PC-3 (cell line): Measurements from ENCODE around the gene HSFX1. TPM values are rescaled to one million over a fixed set of nuclear protein-coding genes. Genes with fewer than 3 reads are reported as not detected.

Experiments used
- ATAC-seq: fragments of 200-7000 bp; cut with Tn5 transposase; 2 replicates; pipeline ENCODE4 v1.9.1; 2020; ENCODE audit warnings: mild to moderate bottlenecking, moderate library complexity
- BruUV-seq: library from RNA; stranded (reverse); fragments of 400-500 nt; replicated peaks from 2 replicates; lab custom pipeline; 2021; lab: Mats Ljungman, UMichigan
- CTCF ChIA-PET: fragments of 300-600 bp; sonication (Branson Sonifier 250); formaldehyde crosslinking; loops from one replicate; lab custom pipeline; 2022; ENCODE audit warnings: antibody characterized with exemption; lab: Charles Lee
- POLR2A ChIA-PET: fragments of 300-600 bp; sonication (Branson Sonifier 250); formaldehyde crosslinking; loops from one replicate; lab custom pipeline; 2022; ENCODE audit warnings: antibody characterized with exemption; ENCODE audit not compliant: unreplicated experiment; lab: Charles Lee
- DNase-seq: peaks from one replicate; pipeline ENCODE4 v3.0.0-alpha.2; 2015
- H2AFZ ChIP-seq: fragments of 300-600 bp; sonication (generic); 2 replicates; pipeline ENCODE4 v1.6.0; 2016; ENCODE audit warnings: antibody characterized with exemption, low read length
- H3F3A ChIP-seq: fragments of 300-600 bp; sonication (generic); one replicate; pipeline ENCODE4 v1.6.0; 2017; ENCODE audit warnings: antibody characterized with exemption, low read length, control low read depth, mild to moderate bottlenecking; ENCODE audit not compliant: unreplicated experiment
- H3K27ac ChIP-seq: fragments of 300-600 bp; sonication (generic); 2 replicates; pipeline ENCODE4 v1.5.1; 2016; ENCODE audit warnings: mild to moderate bottlenecking, low read length
- H3K27me3 ChIP-seq: fragments of 300-600 bp; sonication (generic); 2 replicates; pipeline ENCODE4 v1.6.1; 2016; ENCODE audit warnings: low read length, mixed read lengths
- H3K36me3 ChIP-seq: fragments of 300-600 bp; sonication (generic); 2 replicates; pipeline ENCODE4 v1.6.1; 2016; ENCODE audit warnings: low read depth, mixed run types, low read length, mixed read lengths
- H3K4me1 ChIP-seq: fragments of 300-600 bp; sonication (generic); 2 replicates; pipeline ENCODE4 v1.5.1; 2016; ENCODE audit warnings: low read length; ENCODE audit not compliant: insufficient read depth
- H3K4me2 ChIP-seq: fragments of 300-600 bp; sonication (generic); 2 replicates; pipeline ENCODE4 v1.6.0; 2016; ENCODE audit warnings: low read length
- H3K4me3 ChIP-seq: fragments of 300-600 bp; sonication (generic); 2 replicates; pipeline ENCODE4 v1.5.1; 2016; ENCODE audit warnings: mild to moderate bottlenecking, low read length, mixed read lengths
- H3K79me2 ChIP-seq: fragments of 300-600 bp; sonication (generic); 2 replicates; pipeline ENCODE4 v1.6.1; 2017; ENCODE audit warnings: low read length, mixed read lengths
- H3K9ac ChIP-seq: fragments of 300-600 bp; sonication (generic); 2 replicates; pipeline ENCODE4 v1.6.0; 2016; ENCODE audit warnings: mild to moderate bottlenecking, low read length
- H3K9me2 ChIP-seq: fragments of 300-600 bp; sonication (generic); replicated peaks from 2 replicates; pipeline ENCODE4 v1.6.1; 2016; ENCODE audit warnings: mixed run types, low read length, mixed read lengths
- H3K9me3 ChIP-seq: fragments of 300-600 bp; sonication (generic); 2 replicates; pipeline ENCODE4 v1.6.1; 2016; ENCODE audit warnings: low read length, mixed read lengths
- H4K20me1 ChIP-seq: fragments of 300-600 bp; sonication (generic); 2 replicates; pipeline ENCODE4 v1.6.1; 2016; ENCODE audit warnings: low read length, mixed read lengths
- CTCF ChIP-seq: fragments of 300-600 bp; sonication (generic); conservative IDR thresholded peaks from 2 replicates; pipeline ENCODE4 v1.5.1; 2017; ENCODE audit warnings: antibody characterized with exemption, low read depth, mild to moderate bottlenecking, low read length
- EZH2 ChIP-seq: fragments of 300-600 bp; sonication (generic); IDR thresholded peaks from one replicate; pipeline ENCODE4 v1.6.1; 2017; ENCODE audit warnings: antibody characterized with exemption, mild to moderate bottlenecking, low read length; ENCODE audit not compliant: unreplicated experiment
- EZH2phosphoT487 ChIP-seq: fragments of 300-600 bp; sonication (generic); IDR thresholded peaks from 2 replicates; pipeline ENCODE4 v1.6.1; 2018; ENCODE audit warnings: mild to moderate bottlenecking, antibody characterized with exemption, low read length, borderline replicate concordance
- intact Hi-C: fragments of 100-400 bp; cut with micrococcal nuclease; formaldehyde crosslinking; loops from 2 replicates; pipeline ENCODE4 v1.9.0; 2023
- total RNA-seq: library from RNA; depleted of rRNA; stranded (reverse); fragments of >200 nt; gene quantifications from 2 replicates; pipeline ENCODE4 v1.2.3, GENCODE V29; 2014

Gene HSFX1
- total RNA-seq, 1 experiment from 2014 or later = 0.11 TPM

GRCh38 chrX:149803458-149804062, 29.7 kb downstream of the HSFX1 start:
- Histone ChIP-seq H3K9me2 (no peaks in the 10 kb centered on the region), H3K4me3 (no peak overlapping the region), H3K27ac (no peak overlapping the region), H4K20me1 (no peaks in the 10 kb centered on the region), H3K79me2 (no peaks in the 10 kb centered on the region), H3K4me2 (no peak overlapping the region), H3K9ac (no peak overlapping the region), H2AFZ (no peak overlapping the region), H3F3A (no peaks in the 10 kb centered on the region), H3K36me3 (no peaks in the 10 kb centered on the region), H3K4me1 (no peaks in the 10 kb centered on the region), H3K9me3 (no peaks in the 10 kb centered on the region), H3K27me3 (peaks cover 46% of the 10 kb centered on the region)
- CTCF ChIA-PET = no interaction called here
- no peak for ATAC-seq
- TF ChIP-seq EZH2 = no peak
- no peak for TF ChIP-seq EZH2phosphoT487
- no peak for TF ChIP-seq CTCF
- DNase-seq = no peak
- BruUV-seq = no TSS peak
- intact Hi-C loops = no loop called here
- POLR2A ChIA-PET = no interaction called here

GRCh38 chrX:149804102-149804501, 30.2 kb downstream of the HSFX1 start:
- DNase-seq (no peak), ATAC-seq (no peak)
- no peaks in the 10 kb centered on the region for H3K4me1 ChIP-seq
- H3K9me2 ChIP-seq = no peaks in the 10 kb centered on the region
- TF ChIP-seq CTCF (no peak), EZH2phosphoT487 (no peak)
- peaks cover 41% of the 10 kb centered on the region for H3K27me3 ChIP-seq
- no peaks in the 10 kb centered on the region for H3F3A ChIP-seq
- no peaks in the 10 kb centered on the region for H3K9me3 ChIP-seq
- BruUV-seq = no TSS peak
- no peaks in the 10 kb centered on the region for H4K20me1 ChIP-seq
- H3K9ac ChIP-seq = no peak overlapping the region
- intact Hi-C loops = no loop called here
- H2AFZ ChIP-seq = no peak overlapping the region
- no peak overlapping the region for H3K4me3 ChIP-seq
- ChIA-PET CTCF (no interaction called here), POLR2A (no interaction called here)
- no peak overlapping the region for H3K4me2 ChIP-seq
- no peaks in the 10 kb centered on the region for H3K36me3 ChIP-seq
- no peak overlapping the region for H3K27ac ChIP-seq
- no peaks in the 10 kb centered on the region for H3K79me2 ChIP-seq

GRCh38 chrX:149807747-149808458, 34.0 kb downstream of the HSFX1 start:
- ChIA-PET POLR2A (no interaction called here), CTCF (no interaction called here)
- no peaks in the 10 kb centered on the region for H3K9me3 ChIP-seq
- no peaks in the 10 kb centered on the region for H3K4me1 ChIP-seq
- H3F3A ChIP-seq = no peaks in the 10 kb centered on the region
- no peak overlapping the region for H3K4me2 ChIP-seq
- H3K9ac ChIP-seq = no peak overlapping the region
- no peak overlapping the region for H2AFZ ChIP-seq
- no TSS peak for BruUV-seq
- H4K20me1 ChIP-seq = no peaks in the 10 kb centered on the region
- no peak overlapping the region for H3K27ac ChIP-seq
- no peak for TF ChIP-seq EZH2
- no peak for TF ChIP-seq EZH2phosphoT487
- no peak for TF ChIP-seq CTCF
- H3K36me3 ChIP-seq = no peaks in the 10 kb centered on the region
- H3K4me3 ChIP-seq = no peak overlapping the region
- intact Hi-C loops = no loop called here
- no peaks in the 10 kb centered on the region for H3K79me2 ChIP-seq
- H3K27me3 ChIP-seq = peaks cover 16% of the 10 kb centered on the region
- no peak for ATAC-seq
- DNase-seq = no peak
- no peaks in the 10 kb centered on the region for H3K9me2 ChIP-seq
